ENCODE results near the gene RELN.

RELN gene

GRCh38 chr7:103446049-103446520, 543.4 kb downstream of the RELN start, which contains the start of gene SLC26A5:
SLC26A5 (minus strand) TSS chr7:103446207; CDS start chr7:103421514, 24,693 bp downstream.
- Histone ChIP-seq H3K9me3 (ENCODE audit: control insufficient read depth, insufficient read depth, low read depth, low read length) (no peaks in the 10 kb centered on the region), H3K4me1 (ENCODE audit: control insufficient read depth, insufficient read depth, low read length) (no peaks in the 10 kb centered on the region), H3K27ac (ENCODE audit: extremely low read depth, low read depth, low read length) (no peak within 1 kb of the TSS), H3K36me3 (ENCODE audit: control insufficient read depth in 2 of 2, insufficient read depth in 1 of 2, low read length in 2 of 2) (no peaks in the 10 kb centered on the region), H3K4me3 (ENCODE audit: low read depth, low read length) (no peak within 1 kb of the TSS; the same call in 1 of the 2 replicates)
- CTCF ChIA-PET, result interaction anchor here (0.6 to 1.4 kb wide), 8 partner anchors 16 to 1124 kb away, joined by 3 to 9 read pairs (median 4); no protein-coding TSS in a partner anchor
- POLR2A ChIA-PET, result no interaction called here
- TF ChIP-seq ZNF18 (tag by site-specific recombination; IDR thresholded peaks at IDR 0.05), result no peak
- peak; percentile 86; the same call in 1 of the 2 replicates for TF ChIP-seq ZBTB6 (tag by site-specific recombination; IDR thresholded peaks at IDR 0.05)

GRCh38 chr7:103445228-103446048, 544.0 kb downstream of the RELN start:
- CTCF ChIA-PET, result interaction anchor here (0.6 to 1.2 kb wide), 2 partner anchors 28 to 1125 kb away, joined by 3 read pairs; no protein-coding TSS in a partner anchor
- H3K9me3 ChIP-seq (ENCODE audit: control insufficient read depth, insufficient read depth, low read depth, low read length), result no peaks in the 10 kb centered on the region
- H3K36me3 ChIP-seq (ENCODE audit: control insufficient read depth in 2 of 2, insufficient read depth in 1 of 2, low read length in 2 of 2), result no peaks in the 10 kb centered on the region
- H3K4me3 ChIP-seq (ENCODE audit: low read depth, low read length), result no peak overlapping the region; the same call in 1 of the 2 replicates
- no peak for TF ChIP-seq ZNF16 (tag by site-specific recombination; IDR thresholded peaks at IDR 0.05; ENCODE audit: low read depth)
- TF ChIP-seq KLF16 (tag by site-specific recombination; IDR thresholded peaks at IDR 0.05), result no peak
- TF ChIP-seq ZNF529 (tag by site-specific recombination; IDR thresholded peaks at IDR 0.05; ENCODE audit: insufficient replicate concordance), result no peak
- TF ChIP-seq RBAK (tag by site-specific recombination; IDR thresholded peaks at IDR 0.05), result no peak
- no peak for TF ChIP-seq ZNF174 (tag by site-specific recombination; IDR thresholded peaks at IDR 0.05)
- TF ChIP-seq ZBTB26 (tag by site-specific recombination; optimal IDR thresholded peaks at IDR 0.05), result peak; percentile 31
- no peak for TF ChIP-seq ZBTB6 (tag by site-specific recombination; IDR thresholded peaks at IDR 0.05)
- TF ChIP-seq PRDM10 (tag by site-specific recombination; IDR thresholded peaks at IDR 0.05), result no peak
- TF ChIP-seq ZNF335 (tag by site-specific recombination; conservative IDR thresholded peaks at IDR 0.05), result peak; percentile 73
- TF ChIP-seq AEBP2 (tag by site-specific recombination; IDR thresholded peaks at IDR 0.05; ENCODE audit: borderline replicate concordance), result no peak
- no peak for TF ChIP-seq ZNF558 (tag by site-specific recombination; IDR thresholded peaks at IDR 0.05)
- TF ChIP-seq YY2 (tag by site-specific recombination; IDR thresholded peaks at IDR 0.05), result no peak
- TF ChIP-seq ZNF362 (tag by site-specific recombination; IDR thresholded peaks at IDR 0.05), result no peak
- no peak overlapping the region for H3K27ac ChIP-seq (ENCODE audit: extremely low read depth, low read depth, low read length)
- H3K4me1 ChIP-seq (ENCODE audit: control insufficient read depth, insufficient read depth, low read length), result no peaks in the 10 kb centered on the region
- POLR2A ChIA-PET, result no interaction called here

Measured in HEK293 (cell line).